ENCODE measurements around the gene METTL21C.

DNA sequence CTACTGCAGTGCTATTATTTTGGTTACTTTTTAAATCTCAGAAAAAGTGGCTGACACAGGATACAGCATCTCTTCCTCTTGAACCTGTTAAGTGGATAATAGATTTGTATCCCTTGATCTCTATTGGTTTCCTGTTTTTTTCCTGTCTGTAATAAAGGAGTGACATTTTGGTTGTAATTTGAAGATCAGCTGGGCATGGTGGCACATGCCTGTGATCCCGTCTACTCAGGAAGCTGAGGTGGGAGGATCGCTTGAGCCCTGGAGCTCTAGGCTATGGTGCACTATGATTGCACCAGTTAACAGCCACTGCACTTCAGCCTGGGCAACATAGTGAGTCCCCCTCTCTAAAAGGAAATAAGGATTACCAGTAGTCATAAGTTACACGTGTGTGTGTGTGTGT is 46.8 kb downstream of the METTL21C start:
- no peak for TF ChIP-seq CTCF (IDR thresholded peaks at IDR 0.05)
- TF ChIP-seq POLR2A (IDR thresholded peaks at IDR 0.05; ENCODE audit: low read depth), result no peak

All from esophagus muscularis mucosa (tissue), 3 donors.